Cerebellar cortex (tissue), 1 donor: ENCODE data around the gene KLF9.

Experiments used
- DNase-seq: peaks from one replicate; pipeline ENCODE4 v3.0.0-alpha.2; 2015; ENCODE audit warnings: low spot score

The KLF9 gene

GRCh38 chr9:70355801-70356200, 58.7 kb downstream of the KLF9 start:
- no peak for DNase-seq

- peak; percentile 33 for DNase-seq
These were observed 61.7 kb downstream of the KLF9 start for GRCh38 chr9:70352802-70353201.

GRCh38 chr9:70352356-70352755, 62.1 kb downstream of the KLF9 start:
- DNase-seq: no peak

- no peak for DNase-seq
These were observed 67.4 kb downstream of the KLF9 start for GRCh38 chr9:70347046-70347445.

- peak; percentile 68 for DNase-seq
These were observed 73.9 kb downstream of the KLF9 start for GRCh38 chr9:70340572-70340971.
